MCF 10A (cell line): ENCODE results near the gene VWF. TPM values are rescaled to one million over a fixed set of nuclear protein-coding genes. Genes with fewer than 3 reads are reported as not detected.
A peak's percentile ranks its signal among the peaks of the same experiment; 100 is the strongest.

Experiments used
- BruUV-seq: library from RNA; stranded (reverse); fragments of 400-500 nt; replicated peaks from 2 replicates; lab custom pipeline; 2021; lab: Mats Ljungman, UMichigan
- CTCF ChIA-PET: fragments of 300-600 bp; sonication (Branson Sonifier 250); formaldehyde crosslinking; extraction: SDS; loops from one replicate; lab custom pipeline; 2021; ENCODE audit warnings: antibody characterized with exemption, inconsistent platforms; lab: Yijun Ruan, JAX
- POLR2A ChIA-PET: fragments of 300-600, 350-650 bp; sonication (Branson Sonifier 250); formaldehyde crosslinking; extraction: SDS; loops from one replicate; lab custom pipeline; 2020; ENCODE audit warnings: antibody characterized with exemption, inconsistent platforms; lab: Yijun Ruan, JAX
- DNase-seq: peaks from one replicate; pipeline ENCODE4 v3.0.0-alpha.2; 2018; ENCODE audit not compliant: unreplicated experiment
- H3K27ac Mint-ChIP-seq: one replicate; pipeline ENCODE4 v1.8.0; 2022; ENCODE audit warnings: mild to moderate bottlenecking, low read depth, mixed read lengths; ENCODE audit not compliant: unreplicated experiment
- H3K27me3 Mint-ChIP-seq: one replicate; pipeline ENCODE4 v1.8.0; 2022; ENCODE audit warnings: mixed read lengths; ENCODE audit not compliant: insufficient read depth, unreplicated experiment
- H3K36me3 Mint-ChIP-seq: one replicate; pipeline ENCODE4 v1.8.0; 2022; ENCODE audit warnings: mild to moderate bottlenecking, moderate library complexity, mixed read lengths; ENCODE audit not compliant: insufficient read depth, unreplicated experiment
- H3K4me1 Mint-ChIP-seq: one replicate; pipeline ENCODE4 v1.8.0; 2022; ENCODE audit warnings: mixed read lengths; ENCODE audit not compliant: insufficient read depth, unreplicated experiment
- H3K4me3 Mint-ChIP-seq: one replicate; pipeline ENCODE4 v1.8.0; 2022; ENCODE audit warnings: mild to moderate bottlenecking, moderate library complexity, mixed read lengths; ENCODE audit not compliant: unreplicated experiment
- H3K9me3 Mint-ChIP-seq: one replicate; pipeline ENCODE4 v1.8.0; 2022; ENCODE audit warnings: mixed read lengths; ENCODE audit not compliant: unreplicated experiment
- intact Hi-C: fragments of 100-400 bp; cut with micrococcal nuclease; formaldehyde crosslinking; loops from 2 replicates; pipeline ENCODE4 v1.14.1; 2022
- total RNA-seq: library from RNA; stranded (reverse); gene quantifications from 2 replicates; pipeline ENCODE4 v1.2.3, GENCODE V29; 2022
- TF ChIP-seq, protein P1 (sequence below): fragments of 200-600 bp; IDR thresholded peaks from one replicate; pipeline ENCODE4 v1.8.0; 2022; ENCODE audit warnings: antibody characterized with exemption, mild to moderate bottlenecking; ENCODE audit not compliant: unreplicated experiment

Gene VWF
- total RNA-seq, 1 experiment from 2014 or later = not detected

DNA sequence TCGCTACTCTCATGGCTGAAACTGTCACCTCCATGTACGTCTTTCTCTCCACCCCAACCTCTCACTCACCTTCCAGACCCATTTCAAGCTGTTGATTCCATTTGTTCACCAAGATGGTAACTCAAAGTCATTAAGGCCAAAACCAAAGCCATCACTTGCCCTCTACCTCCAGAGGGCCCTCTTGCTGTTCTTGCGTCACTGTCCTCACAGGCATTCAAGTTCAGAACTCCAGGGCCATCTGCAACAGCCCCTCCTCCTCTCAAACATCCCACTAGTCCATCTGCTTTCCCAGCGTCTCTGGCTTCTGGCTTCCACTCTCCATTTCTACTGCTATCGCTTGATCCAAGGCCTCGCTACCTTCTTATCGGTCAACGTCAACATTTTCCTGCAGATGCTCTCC lies 74.5 kb downstream of the VWF start:
- CTCF ChIA-PET = interaction anchor here (1.2 to 1.8 kb wide), 2 partner anchors 32 to 62 kb away, joined by 3 to 4 read pairs; no protein-coding TSS in a partner anchor
- H3K27me3 Mint-ChIP-seq = no peaks in the 10 kb centered on the region
- TF ChIP-seq, protein P1, sequence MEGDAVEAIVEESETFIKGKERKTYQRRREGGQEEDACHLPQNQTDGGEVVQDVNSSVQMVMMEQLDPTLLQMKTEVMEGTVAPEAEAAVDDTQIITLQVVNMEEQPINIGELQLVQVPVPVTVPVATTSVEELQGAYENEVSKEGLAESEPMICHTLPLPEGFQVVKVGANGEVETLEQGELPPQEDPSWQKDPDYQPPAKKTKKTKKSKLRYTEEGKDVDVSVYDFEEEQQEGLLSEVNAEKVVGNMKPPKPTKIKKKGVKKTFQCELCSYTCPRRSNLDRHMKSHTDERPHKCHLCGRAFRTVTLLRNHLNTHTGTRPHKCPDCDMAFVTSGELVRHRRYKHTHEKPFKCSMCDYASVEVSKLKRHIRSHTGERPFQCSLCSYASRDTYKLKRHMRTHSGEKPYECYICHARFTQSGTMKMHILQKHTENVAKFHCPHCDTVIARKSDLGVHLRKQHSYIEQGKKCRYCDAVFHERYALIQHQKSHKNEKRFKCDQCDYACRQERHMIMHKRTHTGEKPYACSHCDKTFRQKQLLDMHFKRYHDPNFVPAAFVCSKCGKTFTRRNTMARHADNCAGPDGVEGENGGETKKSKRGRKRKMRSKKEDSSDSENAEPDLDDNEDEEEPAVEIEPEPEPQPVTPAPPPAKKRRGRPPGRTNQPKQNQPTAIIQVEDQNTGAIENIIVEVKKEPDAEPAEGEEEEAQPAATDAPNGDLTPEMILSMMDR = no peak
- peaks cover 11% of the 10 kb centered on the region for H3K4me1 Mint-ChIP-seq
- no TSS peak for BruUV-seq
- no peaks in the 10 kb centered on the region for H3K36me3 Mint-ChIP-seq
- H3K9me3 Mint-ChIP-seq = no peaks in the 10 kb centered on the region
- H3K4me3 Mint-ChIP-seq = no peak overlapping the region
- intact Hi-C loops = no loop called here
- POLR2A ChIA-PET = no interaction called here
- H3K27ac Mint-ChIP-seq = no peak overlapping the region
- no peak for DNase-seq

DNA sequence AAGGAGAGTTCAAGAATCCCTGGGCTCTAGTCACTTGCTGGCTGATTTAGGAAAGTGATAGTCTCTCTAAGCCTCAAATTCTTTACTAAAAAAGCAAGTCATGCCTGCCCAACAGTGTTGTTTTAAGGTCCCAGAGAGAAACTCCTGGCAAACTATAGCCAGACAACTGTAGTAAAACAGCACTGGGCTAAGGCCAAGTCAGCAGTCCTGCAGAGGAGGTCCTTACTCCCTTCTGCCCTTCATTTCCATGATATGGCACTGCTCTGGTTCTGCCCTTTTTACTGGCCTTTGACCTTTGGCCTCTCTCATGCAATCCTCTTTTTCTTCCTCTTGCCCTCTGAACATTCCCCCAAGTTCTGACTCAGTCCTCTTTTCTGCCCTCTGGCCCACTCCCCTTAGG lies 74.9 kb downstream of the VWF start:
- Mint-ChIP-seq H3K4me1 (peaks cover 13% of the 10 kb centered on the region), H3K27ac (no peak overlapping the region), H3K9me3 (no peaks in the 10 kb centered on the region), H3K4me3 (no peak overlapping the region), H3K27me3 (no peaks in the 10 kb centered on the region), H3K36me3 (no peaks in the 10 kb centered on the region)
- TF ChIP-seq, protein P1 = no peak
- intact Hi-C loops = no loop called here
- POLR2A ChIA-PET = no interaction called here
- DNase-seq = no peak
- BruUV-seq = no TSS peak
- CTCF ChIA-PET = interaction anchor here (1.2 kb wide), 2 partner anchors 32 to 235 kb away, joined by 3 read pairs; no protein-coding TSS in a partner anchor

DNA sequence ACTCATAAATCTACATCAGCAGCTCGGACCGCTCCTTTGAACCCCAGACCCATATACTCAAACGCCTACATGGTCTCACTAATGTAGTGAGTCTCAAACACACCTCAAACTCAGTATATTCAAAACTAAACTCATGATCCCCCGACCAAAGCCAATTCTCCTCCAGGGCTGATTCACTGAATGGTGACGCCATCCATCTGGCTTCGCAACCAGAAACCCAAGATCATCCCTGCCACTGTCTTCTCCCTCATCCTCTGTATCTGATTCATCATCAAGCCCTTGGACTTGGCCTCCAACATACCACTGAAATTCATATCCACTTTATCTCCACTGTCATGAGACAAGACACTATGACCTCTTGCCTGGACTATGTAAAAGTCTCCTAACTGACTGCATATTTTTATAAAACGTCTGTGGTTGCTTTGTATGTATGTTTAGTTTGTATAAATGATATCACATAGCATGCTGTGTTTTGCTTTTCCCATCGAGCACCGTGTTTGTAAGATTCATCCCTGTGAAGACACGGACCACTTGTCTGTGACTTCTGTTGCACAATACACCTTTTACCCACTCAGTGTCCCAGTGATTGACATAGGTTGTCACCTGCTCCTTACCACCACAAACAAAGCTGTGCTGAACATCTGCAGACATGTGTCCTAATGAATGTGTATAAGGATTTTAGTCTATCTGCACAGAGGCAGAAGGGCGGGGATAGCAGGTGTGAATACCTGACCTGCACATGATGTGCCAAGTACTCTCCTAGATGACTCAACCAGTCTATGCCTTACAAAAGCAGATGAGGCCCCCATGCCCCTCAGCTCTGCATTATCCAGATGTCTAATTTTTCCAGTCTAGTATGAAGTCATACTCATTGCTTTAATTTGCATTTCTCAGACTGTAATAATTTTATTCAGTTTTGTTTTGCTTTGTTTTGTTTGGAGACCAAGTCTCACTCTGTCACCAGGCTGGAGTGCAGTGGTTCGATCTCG lies 76.9 kb downstream of the VWF start:
- TF ChIP-seq, protein P1 = no peak

DNA sequence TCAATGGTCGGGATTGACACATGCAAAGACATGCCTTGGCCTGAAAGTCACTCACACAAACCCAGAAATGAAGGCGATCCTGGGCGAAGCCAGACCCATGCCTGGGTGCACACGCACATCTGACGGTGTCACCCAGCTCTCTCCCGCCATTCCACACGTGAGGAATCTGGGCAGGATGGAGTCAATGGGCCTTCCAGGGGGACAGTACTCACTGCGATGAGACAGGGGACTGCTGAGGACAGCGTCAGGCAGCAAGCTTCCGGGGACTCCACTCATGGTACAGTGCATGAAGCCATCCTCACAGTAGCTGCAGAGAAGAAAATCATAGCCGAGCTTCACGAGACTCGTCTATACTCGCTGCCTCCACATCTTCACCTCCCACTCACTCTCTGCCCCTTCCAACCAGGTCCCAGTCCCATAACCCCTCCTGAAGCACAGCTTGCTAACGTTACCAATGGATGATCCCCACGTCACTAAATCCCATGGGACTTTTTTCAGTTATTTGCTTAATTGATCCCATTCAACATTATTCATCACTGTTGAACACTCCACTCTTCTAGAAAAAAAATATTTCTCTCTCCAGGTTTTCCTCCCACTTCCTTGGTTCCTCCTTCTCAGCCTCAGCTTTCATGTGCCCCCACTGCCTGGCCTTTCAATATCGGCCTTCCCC lies 77.8 kb downstream of the VWF start:
- no peaks in the 10 kb centered on the region for H3K9me3 Mint-ChIP-seq
- no peak overlapping the region for H3K4me3 Mint-ChIP-seq
- BruUV-seq = no TSS peak
- ChIA-PET POLR2A (interaction anchor here (0.6 kb wide), 1 partner anchor 109 kb away, joined by 3 read pairs; no protein-coding TSS in a partner anchor), CTCF (interaction anchor here (0.5 to 3.2 kb wide), 10 partner anchors 8 to 289 kb away, joined by 3 to 21 read pairs (median 5); no protein-coding TSS in a partner anchor)
- no peak overlapping the region for H3K27ac Mint-ChIP-seq
- H3K27me3 Mint-ChIP-seq = no peaks in the 10 kb centered on the region
- no peak for DNase-seq
- peaks cover 21% of the 10 kb centered on the region for H3K4me1 Mint-ChIP-seq
- no peaks in the 10 kb centered on the region for H3K36me3 Mint-ChIP-seq
- TF ChIP-seq, protein P1 = no peak
- intact Hi-C loops = no loop called here

More for the DNA sequence above, 76.9 kb downstream of the VWF start:
- Mint-ChIP-seq H3K4me1 (peaks cover 21% of the 10 kb centered on the region), H3K4me3 (no peak overlapping the region), H3K27ac (no peak overlapping the region), H3K36me3 (no peaks in the 10 kb centered on the region), H3K9me3 (no peaks in the 10 kb centered on the region), H3K27me3 (no peaks in the 10 kb centered on the region)
- intact Hi-C loops = no loop called here
- BruUV-seq = no TSS peak
- POLR2A ChIA-PET = no interaction called here
- DNase-seq = peak; percentile 49
- CTCF ChIA-PET = interaction anchor here (0.6 to 3.2 kb wide), 8 partner anchors 9 to 1192 kb away, joined by 3 to 21 read pairs (median 6); no protein-coding TSS in a partner anchor
